Measurements from ENCODE around the gene MAP2K7.

The MAP2K7 gene

GRCh38 chr19:7963566-7963965 is 59.9 kb downstream of the MAP2K7 start:
- TF ChIP-seq, protein P1, sequence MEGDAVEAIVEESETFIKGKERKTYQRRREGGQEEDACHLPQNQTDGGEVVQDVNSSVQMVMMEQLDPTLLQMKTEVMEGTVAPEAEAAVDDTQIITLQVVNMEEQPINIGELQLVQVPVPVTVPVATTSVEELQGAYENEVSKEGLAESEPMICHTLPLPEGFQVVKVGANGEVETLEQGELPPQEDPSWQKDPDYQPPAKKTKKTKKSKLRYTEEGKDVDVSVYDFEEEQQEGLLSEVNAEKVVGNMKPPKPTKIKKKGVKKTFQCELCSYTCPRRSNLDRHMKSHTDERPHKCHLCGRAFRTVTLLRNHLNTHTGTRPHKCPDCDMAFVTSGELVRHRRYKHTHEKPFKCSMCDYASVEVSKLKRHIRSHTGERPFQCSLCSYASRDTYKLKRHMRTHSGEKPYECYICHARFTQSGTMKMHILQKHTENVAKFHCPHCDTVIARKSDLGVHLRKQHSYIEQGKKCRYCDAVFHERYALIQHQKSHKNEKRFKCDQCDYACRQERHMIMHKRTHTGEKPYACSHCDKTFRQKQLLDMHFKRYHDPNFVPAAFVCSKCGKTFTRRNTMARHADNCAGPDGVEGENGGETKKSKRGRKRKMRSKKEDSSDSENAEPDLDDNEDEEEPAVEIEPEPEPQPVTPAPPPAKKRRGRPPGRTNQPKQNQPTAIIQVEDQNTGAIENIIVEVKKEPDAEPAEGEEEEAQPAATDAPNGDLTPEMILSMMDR (IDR thresholded peaks at IDR 0.05), result no peak
- no peak overlapping the region for H3K27ac ChIP-seq
- DNase-seq (ENCODE audit: low spot score), result no peak
- no peak overlapping the region for H3K4me3 ChIP-seq

All from coronary artery (tissue), 2 donors.